ENCODE results near the gene ANKRD40.

DNA sequence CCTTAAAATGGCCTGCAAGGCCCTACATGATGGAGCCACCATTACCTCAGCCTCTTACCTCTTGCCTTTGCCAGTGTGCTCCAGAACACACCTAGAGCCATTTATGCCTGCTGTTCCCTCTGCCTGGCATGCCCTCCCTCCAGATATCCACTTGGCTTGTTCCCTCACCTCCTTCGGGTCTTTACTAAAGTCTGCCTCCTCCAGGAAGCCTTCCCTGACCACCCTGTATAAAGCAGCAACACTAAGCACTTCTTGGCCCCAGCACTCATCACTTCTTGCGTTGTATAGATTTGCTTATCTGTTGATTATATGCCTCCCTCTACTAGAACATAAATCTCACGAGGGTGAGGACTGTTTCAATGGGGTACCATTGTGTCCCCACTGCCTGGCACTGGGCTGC, 25.3 kb downstream of the ANKRD40 start:
- TF ChIP-seq EZH2phosphoT487 (IDR thresholded peaks at IDR 0.05; ENCODE audit: low read depth) (no peak), CTCF (IDR thresholded peaks at IDR 0.05; ENCODE audit: low read depth, low read length) (no peak)

All from OCI-LY3 (cell line).